Kidney (tissue), 14 donors: ENCODE results near the gene CRYBG2. TPM values are rescaled to one million over a fixed set of nuclear protein-coding genes. Genes with fewer than 3 reads are reported as not detected.

Experiments used
- DNase-seq, 5 donors: peaks; one replicate each; pipeline ENCODE4 v3.0.0-alpha.2; 2013 to 2020
- FAIRE-seq: peaks from 2 replicates; lab custom pipeline; 2012; peaks lifted over from hg19 to GRCh38; lab: Jason Lieb, UNC
- H3K27ac ChIP-seq, 2 donors: one replicate each; pipeline ENCODE4 v1.7.0; 2013; ENCODE audit warnings: low read depth in 2 of 2, low read length in 2 of 2, inconsistent platforms in 1 of 2
- H3K27me3 ChIP-seq: one replicate; pipeline ENCODE4 v1.7.1; 2013; ENCODE audit warnings: low read length, inconsistent platforms; ENCODE audit not compliant: control insufficient read depth, insufficient read depth
- H3K36me3 ChIP-seq, 3 donors: one replicate each; pipeline versions ENCODE4 v1.7.0 to v1.7.1; 2013; ENCODE audit warnings: low read length in 3 of 3, control low read depth in 1 of 3, inconsistent platforms in 1 of 3; ENCODE audit not compliant: insufficient read depth in 3 of 3, control insufficient read depth in 2 of 3
- H3K4me1 ChIP-seq, 3 donors: one replicate each; pipeline versions ENCODE4 v1.7.0 to v1.7.1; 2013; ENCODE audit warnings: low read length in 3 of 3, inconsistent platforms in 1 of 3, low read depth in 1 of 3; ENCODE audit not compliant: control insufficient read depth in 2 of 3, insufficient read depth in 2 of 3
- H3K4me3 ChIP-seq, 3 donors: one replicate each; pipeline versions ENCODE4 v1.7.0 to v1.8.1; 2013; ENCODE audit warnings: low read length in 3 of 3, control low read depth in 1 of 3, inconsistent platforms in 1 of 3
- H3K9ac ChIP-seq, 3 donors: one replicate each; pipeline versions ENCODE4 v1.7.0 to v1.7.1; 2013; ENCODE audit warnings: low read length in 3 of 3, control low read depth in 1 of 3, inconsistent platforms in 1 of 3
- H3K9me3 ChIP-seq, 3 donors: one replicate each; pipeline versions ENCODE4 v1.7.0 to v1.7.1; 2013; ENCODE audit warnings: low read length in 3 of 3, control low read depth in 1 of 3, inconsistent platforms in 1 of 3; ENCODE audit not compliant: control insufficient read depth in 2 of 3, insufficient read depth in 1 of 3
- intact Hi-C: fragments of 100-400 bp; cut with DNase I; formaldehyde crosslinking; loops from one replicate; pipeline ENCODE4 v1.11.1; 2022
- polyA plus RNA-seq: library from polyadenylated mRNA; stranded (reverse); fragments of 350-450 nt; fragmentation: Illumina TruSeq; extraction: RNeasy Lipid Tissue Mini Kit (QIAGEN cat#74804); gene quantifications from one replicate; pipeline ENCODE4 v1.2.3, GENCODE V29; 2014; ENCODE audit warnings: low read depth, low replicate concordance; ENCODE audit not compliant: insufficient read depth
- total RNA-seq: library from RNA; stranded (reverse); fragmentation: NEBNext Ultra II Directional; extraction: Animal tissue kit (Norgen Biotek cat#: 25700); gene quantifications from one replicate; pipeline ENCODE4 v1.2.1, GENCODE V29; 2021
- TF ChIP-seq, protein P1 (sequence below): IDR thresholded peaks from 3 replicates; pipeline ENCODE4 v1.5.1; 2012; ENCODE audit warnings: mild to moderate bottlenecking, moderate library complexity, borderline replicate concordance; ENCODE audit not compliant: insufficient read depth; ENCODE audit errors: extremely low read depth
- donor health status: control.
- donor health status: control.
- donor health status: control.
- donor health status: control.
- donor health status: control.
- donor health status: DM: yes; HTN: yes; CAD: no.
- donor health status: Normal renal cell carcinoma (clear cell type).

CRYBG2 gene
- total and polyA plus RNA-seq, 2 donors from 2014 or later, result 2.2 TPM; not detected in 1

DNA sequence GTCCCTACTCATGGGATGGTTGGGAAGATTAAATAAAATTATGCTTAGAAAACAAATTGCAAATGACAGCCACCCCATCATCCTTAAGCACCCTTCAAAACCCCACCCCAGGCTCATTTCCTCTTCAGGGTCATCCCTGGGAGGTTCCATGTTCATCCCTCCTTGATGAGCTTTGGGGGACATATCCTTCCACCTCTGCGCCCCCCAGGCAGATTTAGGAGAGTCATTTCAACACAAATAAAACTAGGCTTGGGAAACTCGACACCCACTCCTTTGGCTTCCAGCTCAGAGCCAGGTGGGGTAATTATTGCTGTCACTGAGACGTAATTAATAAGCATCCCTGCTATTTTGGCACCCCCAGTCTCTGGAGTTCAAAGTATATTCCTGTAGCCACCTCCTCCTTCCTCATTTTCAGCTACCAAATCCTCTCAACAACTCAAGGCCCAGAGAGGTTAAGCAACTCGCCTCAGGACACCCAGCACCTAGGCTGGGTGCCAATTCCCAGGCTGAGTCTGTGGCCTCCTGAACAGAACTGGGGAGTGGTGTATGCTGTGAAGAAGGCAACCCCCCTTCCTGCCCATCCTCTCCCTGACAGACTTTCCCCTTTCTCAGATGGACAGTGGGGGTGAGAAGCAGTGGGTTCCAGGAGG, 595 bp downstream of the CRYBG2 start:
- intact Hi-C loops, result no loop called here
- TF ChIP-seq, protein P1, sequence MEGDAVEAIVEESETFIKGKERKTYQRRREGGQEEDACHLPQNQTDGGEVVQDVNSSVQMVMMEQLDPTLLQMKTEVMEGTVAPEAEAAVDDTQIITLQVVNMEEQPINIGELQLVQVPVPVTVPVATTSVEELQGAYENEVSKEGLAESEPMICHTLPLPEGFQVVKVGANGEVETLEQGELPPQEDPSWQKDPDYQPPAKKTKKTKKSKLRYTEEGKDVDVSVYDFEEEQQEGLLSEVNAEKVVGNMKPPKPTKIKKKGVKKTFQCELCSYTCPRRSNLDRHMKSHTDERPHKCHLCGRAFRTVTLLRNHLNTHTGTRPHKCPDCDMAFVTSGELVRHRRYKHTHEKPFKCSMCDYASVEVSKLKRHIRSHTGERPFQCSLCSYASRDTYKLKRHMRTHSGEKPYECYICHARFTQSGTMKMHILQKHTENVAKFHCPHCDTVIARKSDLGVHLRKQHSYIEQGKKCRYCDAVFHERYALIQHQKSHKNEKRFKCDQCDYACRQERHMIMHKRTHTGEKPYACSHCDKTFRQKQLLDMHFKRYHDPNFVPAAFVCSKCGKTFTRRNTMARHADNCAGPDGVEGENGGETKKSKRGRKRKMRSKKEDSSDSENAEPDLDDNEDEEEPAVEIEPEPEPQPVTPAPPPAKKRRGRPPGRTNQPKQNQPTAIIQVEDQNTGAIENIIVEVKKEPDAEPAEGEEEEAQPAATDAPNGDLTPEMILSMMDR, result no peak
- FAIRE-seq, result no peak
- Histone ChIP-seq H3K9me3 (no peaks in the 10 kb centered on the region), H3K27ac (no peak overlapping the region), H3K27me3 (no peaks in the 10 kb centered on the region), H3K4me1 (peaks cover 0 to 4% (median 4%) of the 10 kb centered on the region in 3 donors), H3K9ac (no peak overlapping the region), H3K4me3 (no peak overlapping the region), H3K36me3 (no peaks in the 10 kb centered on the region)
- no peak for DNase-seq

DNA sequence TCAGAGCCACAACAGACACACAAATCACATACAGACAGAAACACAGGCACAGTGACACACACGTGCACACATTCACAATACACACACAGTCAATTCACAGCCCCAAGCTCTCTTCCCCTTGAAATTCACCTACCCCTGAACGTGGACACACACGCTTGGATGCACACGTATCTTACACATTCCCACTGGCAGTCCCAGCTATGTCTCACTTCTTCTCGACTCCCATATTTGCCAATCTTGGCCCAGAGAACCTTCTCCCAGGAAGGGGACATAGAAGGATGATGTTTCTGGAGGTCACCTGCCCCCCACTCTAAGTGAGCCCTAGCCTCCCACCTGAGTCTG, 1.6 kb downstream of the CRYBG2 start:
- no peak overlapping the region for H3K9ac ChIP-seq
- FAIRE-seq (no peak), DNase-seq (no peak)
- no peak overlapping the region for H3K27ac ChIP-seq
- no peaks in the 10 kb centered on the region for H3K9me3 ChIP-seq
- H3K27me3 ChIP-seq, result no peaks in the 10 kb centered on the region
- TF ChIP-seq, protein P1, result no peak
- peaks cover 0 to 4% (median 4%) of the 10 kb centered on the region in 3 donors for H3K4me1 ChIP-seq
- intact Hi-C loops, result no loop called here
- no peaks in the 10 kb centered on the region for H3K36me3 ChIP-seq
- no peak overlapping the region for H3K4me3 ChIP-seq

DNA sequence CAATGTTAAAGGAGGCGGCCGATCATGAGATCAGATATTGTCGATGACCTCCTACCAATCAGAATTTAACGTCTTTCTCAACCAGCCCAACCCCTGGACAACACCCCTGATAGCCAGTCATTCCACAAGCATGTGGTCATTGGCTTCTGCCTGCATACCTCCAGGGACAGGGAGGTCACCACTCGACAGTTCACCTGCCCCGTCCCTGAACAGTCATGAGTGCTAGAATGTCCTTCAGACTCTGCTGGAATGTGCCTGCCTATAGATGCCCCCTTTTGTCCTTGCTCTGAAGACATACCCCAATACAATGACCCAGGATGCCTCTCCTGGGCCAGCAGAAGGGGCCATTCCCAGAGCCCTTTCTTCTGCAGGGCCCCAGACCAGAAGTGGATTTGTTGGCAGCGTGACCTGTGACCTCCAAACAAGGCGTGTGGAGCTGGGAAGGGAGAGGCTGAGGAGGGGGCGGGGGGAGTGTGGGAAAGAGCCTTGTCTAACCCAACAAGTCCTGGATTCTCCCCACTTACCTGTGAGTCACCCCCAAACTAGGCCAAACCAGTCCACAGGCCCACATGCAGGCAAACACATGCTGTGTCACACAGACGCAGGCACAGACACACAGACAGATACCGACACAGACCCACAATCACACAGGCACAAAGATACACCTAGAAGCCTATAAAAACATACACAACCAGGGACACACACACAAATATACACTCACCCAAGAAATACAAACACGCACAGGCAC, 2.2 kb downstream of the CRYBG2 start:
- intact Hi-C loops, result no loop called here
- Histone ChIP-seq H3K36me3 (no peaks in the 10 kb centered on the region), H3K4me1 (peaks cover 0 to 4% (median 4%) of the 10 kb centered on the region in 3 donors), H3K27me3 (no peaks in the 10 kb centered on the region), H3K27ac (no peak overlapping the region), H3K9ac (no peak overlapping the region), H3K9me3 (no peaks in the 10 kb centered on the region), H3K4me3 (no peak overlapping the region)
- TF ChIP-seq, protein P1, result no peak
- FAIRE-seq (no peak), DNase-seq (no peak)
